ENCODE data around the gene SH2D6.
"Not testable (repeated sequence)": the region's sequence is repeated elsewhere in the genome, so short reads cannot be mapped to it uniquely, and the experiment has no call there.

SH2D6 gene

DNA sequence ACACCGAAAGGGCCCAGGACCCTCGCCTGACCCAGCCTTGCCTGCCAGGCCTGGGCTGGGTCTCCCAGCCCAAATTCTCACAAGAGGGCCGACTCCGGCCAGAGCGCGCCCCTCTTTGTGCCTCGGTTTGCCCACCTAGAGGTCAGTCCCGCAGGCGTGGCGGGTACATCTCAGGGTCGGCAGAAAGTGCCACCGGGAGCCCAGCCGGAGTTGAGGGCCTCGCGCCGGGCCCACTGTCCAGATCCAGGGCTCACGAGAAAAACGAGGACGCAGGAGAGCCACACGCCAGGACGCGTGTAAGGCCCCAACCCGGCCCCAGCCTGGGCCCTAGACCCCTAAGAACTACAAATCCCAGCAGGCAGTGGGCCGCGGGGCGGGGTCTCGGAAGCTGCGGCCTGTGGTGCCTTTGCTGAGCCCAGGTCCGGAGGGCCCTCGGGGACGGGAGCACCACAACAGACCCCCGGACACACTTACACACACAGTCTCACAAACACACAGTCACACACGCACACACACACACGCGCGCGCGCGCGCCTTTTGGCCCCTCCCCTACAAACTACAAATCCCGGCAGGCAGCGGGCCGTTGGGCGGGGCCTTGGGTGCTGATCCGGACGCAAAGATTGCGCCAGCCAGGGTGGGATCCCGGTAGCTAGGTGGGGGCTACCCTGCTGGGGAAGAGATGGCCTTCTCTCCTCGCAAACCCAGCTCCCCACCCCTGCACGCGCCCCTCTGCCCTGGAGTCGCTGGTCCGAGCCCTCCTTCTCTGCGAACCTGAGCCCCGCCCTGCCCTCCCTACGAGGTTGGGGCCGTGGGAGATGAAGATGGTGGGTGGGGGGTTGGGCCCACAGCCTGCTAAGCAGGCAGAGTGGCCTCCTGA, at the start of gene SH2D6:
SH2D6 (plus strand) TSS at position 583 of the 877 bp plus-strand sequence. CDS start 10,752 bp downstream, outside the sequence.
- peak; percentile 91 for DNase-seq (ENCODE audit: low spot score)

- no peak for DNase-seq (ENCODE audit: low spot score)
These were observed 49.6 kb upstream of the SH2D6 start for GRCh38 chr2:85368921-85369320.

- DNase-seq (ENCODE audit: low spot score), result no peak
These were observed 49.0 kb upstream of the SH2D6 start for GRCh38 chr2:85369500-85369899.

DNA sequence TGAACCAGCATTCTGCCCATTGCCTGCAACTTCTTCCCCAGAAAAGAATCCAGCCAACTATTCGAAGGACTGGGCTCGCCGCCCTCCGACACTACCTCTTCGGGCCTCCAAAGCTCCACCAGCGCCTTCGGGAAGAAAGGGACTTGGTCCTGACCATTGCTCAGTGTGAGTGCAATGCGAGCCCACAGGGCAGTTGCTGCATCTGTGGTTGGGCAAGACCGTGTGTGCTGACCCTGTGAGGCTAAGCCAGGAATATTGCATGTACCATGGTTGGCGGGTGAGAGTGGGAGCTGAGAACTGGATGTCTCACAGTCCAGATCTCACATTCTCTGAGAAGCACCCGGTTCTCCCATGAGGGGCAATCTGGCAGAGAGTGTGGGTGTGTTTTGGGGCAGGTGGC, 47.5 kb upstream of the SH2D6 start:
- DNase-seq (ENCODE audit: low spot score), result no peak

GRCh38 chr2:85376291-85377065, 42.0 kb upstream of the SH2D6 start:
- no peak for DNase-seq (ENCODE audit: low spot score)

- DNase-seq (ENCODE audit: low spot score), result no peak
These were observed 41.4 kb upstream of the SH2D6 start for GRCh38 chr2:85377083-85377482.

- DNase-seq (ENCODE audit: low spot score), result no peak
These were observed 40.3 kb upstream of the SH2D6 start for GRCh38 chr2:85378257-85378656.

DNA sequence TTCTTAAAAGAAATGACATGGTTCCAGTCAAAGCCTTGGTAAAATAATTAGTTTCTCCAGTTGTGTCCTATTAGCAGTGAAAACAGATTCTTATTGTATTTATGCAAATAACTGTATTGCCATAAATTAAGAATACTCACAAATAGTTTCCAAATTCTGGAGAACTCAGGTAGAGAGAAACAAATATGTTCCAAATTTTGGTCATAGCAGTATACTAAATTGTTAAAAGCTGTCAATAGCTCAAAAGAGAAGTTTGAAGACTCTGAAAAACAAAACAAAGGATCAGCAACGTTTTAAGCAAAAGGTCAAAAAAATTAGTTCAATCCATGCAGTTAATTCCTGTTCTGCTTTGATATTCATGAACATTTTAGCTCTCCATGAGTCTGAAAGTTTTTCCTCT, 38.5 kb upstream of the SH2D6 start:
- DNase-seq (ENCODE audit: low spot score), result no peak

DNA sequence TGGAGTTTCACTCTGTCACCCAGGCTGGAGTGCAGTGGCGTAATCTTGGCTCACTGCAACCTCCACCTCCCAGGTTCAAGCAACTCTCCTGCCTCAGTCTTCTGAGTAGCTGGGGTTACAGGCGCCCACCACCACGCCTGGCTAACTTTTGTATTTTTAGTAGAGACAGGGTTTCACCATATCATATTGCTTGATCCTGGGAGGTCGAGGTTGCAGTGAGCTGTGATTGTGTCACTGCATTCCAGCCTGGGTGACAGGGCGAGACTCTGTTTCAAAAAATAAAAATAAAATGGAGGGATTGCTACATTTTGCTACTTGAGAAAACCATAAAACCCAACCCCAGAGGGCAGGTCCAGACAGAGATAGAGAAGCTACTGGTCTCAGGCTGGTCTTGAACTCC, 35.4 kb upstream of the SH2D6 start:
- DNase-seq (ENCODE audit: low spot score), result not testable (repeated sequence)

- no peak for DNase-seq (ENCODE audit: low spot score)
These were observed 34.7 kb upstream of the SH2D6 start for GRCh38 chr2:85383850-85384249.

GRCh38 chr2:85385746-85386145, 32.8 kb upstream of the SH2D6 start:
- DNase-seq (ENCODE audit: low spot score), result no peak

DNA sequence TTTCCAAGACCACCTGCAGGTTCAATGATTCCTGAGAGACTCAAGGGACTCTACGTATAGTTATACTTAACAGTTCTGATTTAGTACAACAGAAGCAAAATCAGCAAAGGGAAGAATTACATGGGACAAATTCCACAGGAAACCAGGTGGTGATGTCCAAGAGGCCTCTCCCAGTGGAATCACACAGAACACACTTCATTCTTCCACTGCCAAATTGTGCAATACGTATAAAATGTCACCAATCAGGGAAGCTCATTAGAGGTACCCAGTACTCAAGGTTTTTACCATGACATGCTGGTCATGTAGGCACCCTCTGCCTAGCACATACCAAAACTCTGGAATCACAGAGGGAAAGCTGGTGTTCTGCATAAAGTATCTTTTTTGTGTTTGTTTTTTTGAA, 30.8 kb upstream of the SH2D6 start:
- no peak for DNase-seq (ENCODE audit: low spot score)

GRCh38 chr2:85388878-85389538, 29.5 kb upstream of the SH2D6 start:
- DNase-seq (ENCODE audit: low spot score), result peak; percentile 1

DNA sequence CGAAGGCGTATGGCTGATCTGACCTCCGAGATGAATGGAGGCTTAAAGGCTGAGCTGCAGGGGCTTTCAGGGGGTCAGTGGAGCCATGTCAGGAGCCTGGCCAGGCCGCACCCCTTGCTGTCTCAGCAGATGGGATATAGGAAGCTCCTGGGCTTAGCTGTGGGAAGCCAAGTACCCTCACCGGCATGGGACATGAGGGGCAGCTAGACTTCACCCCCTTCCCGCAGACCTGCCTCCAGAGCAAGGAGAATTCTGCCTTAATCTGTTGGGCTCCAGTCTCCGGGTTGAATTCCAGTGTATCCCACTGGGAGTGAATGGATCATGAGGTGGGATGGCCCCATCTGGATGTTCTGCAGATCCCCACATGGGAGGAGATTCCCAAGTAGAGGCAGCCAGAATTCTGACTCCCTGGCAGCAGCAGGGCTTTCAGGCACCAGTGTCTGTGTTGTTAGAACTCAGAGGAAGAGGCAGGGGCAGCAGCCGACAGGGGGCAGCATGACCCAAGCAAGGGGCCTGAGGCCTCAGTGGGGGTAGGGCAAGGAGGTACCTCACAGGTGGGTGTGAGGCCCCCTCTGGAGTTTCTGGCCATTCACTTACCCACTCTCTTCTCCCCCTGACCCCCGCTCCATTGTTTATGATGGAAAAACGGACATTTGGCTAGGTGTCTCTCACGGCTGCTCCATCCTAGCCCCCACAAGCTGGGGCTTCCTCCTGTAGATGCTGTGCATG, 27.4 kb upstream of the SH2D6 start:
- DNase-seq (ENCODE audit: low spot score), result peak; percentile 27

- peak; percentile 61 for DNase-seq (ENCODE audit: low spot score)
These were observed 24.7 kb upstream of the SH2D6 start for GRCh38 chr2:85393836-85394235.

- peak; percentile 5 for DNase-seq (ENCODE audit: low spot score)
These were observed 24.2 kb upstream of the SH2D6 start for GRCh38 chr2:85394261-85394681.

DNA sequence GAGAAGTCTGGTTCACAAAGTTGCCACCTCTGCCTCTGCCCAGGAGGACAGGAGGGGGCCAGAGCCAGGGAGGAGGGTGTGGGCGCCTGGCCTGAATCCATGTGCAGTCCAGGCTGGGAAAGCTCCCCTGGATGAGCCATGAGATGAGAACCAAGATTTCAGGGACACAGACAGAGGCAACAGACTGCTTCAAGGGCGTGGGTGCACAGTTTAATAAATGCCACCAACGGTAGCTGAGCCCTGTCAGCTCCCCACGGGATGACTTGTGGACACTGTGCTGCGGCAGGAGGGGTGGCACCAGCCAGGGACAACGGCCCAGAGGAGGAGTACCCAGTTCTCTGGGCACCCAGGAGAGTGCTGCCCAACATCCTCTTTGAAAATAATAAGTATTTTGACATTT, 23.5 kb upstream of the SH2D6 start:
- DNase-seq (ENCODE audit: low spot score), result peak; percentile 1

DNA sequence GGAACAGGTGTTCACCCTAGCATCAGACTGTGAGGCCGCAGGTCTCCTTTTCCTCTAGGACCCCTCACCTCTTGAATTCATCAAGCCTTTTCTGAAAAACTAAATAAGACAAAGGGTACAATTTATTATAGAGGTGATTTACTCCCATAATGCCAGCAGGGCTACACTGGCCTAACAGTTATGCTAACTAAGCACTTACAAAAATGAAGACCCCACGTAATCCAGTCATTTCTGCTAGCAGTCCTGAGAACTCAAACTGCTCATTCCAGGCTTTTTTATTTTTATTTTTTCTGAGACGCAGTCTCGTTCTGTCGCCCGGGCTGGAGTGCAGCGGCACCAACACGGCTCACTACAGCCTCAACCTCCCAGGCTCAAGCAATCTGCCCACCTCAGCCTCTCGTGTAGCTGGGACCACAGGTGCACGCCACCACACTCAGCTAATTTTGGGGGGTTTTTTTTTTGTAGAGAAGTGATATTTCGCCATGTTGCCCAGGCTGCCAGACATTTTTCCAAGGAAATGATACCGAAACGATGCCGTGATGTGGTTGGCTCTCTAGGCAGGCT, 22.5 kb upstream of the SH2D6 start:
- DNase-seq (ENCODE audit: low spot score), result no peak

DNA sequence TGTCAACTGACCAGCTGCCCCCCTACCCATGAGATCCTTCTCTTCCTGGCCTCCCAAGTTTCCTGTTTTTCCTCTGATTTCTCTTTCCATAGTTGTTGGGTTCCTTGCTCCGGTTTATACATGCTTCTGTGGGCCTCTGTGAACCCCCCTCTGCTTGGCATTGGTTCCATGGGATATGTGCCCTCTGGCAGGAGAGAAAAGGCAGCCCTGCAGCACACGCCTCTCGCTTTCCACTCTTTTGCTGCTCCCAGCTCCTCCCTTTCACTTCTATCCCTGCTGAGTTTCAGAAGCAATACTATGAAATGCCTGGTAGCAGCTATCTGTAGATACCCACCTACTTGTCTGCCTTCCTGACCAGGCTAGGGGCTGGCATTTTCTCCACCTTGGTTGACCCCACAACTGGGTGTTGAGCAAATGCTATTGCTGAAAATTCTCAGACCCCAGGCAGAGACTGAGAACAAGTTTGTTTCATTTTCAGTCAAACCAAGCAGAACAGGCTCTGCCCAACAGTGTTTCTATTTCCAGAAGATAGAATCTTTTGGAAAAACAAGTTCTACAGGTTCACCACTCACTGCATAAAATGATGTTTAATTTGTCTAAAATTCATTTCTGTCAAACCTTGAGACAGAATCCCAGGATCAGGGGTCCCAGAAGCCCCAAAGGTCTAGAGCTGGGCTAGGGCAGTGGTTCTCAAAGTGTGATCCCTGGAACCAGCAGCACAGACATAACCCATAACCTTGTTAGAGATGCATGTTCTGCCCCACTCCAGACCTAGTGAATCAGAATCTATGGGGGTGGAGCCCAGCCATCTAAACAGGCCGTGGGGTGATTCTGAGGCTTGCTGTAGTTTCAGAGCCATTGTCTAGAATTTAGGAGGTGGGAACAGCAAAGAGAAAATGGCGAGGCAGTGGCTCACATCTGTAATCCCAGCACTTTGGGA, 21.7 kb upstream of the SH2D6 start:
- DNase-seq (ENCODE audit: low spot score), result peak; percentile 12

DNA sequence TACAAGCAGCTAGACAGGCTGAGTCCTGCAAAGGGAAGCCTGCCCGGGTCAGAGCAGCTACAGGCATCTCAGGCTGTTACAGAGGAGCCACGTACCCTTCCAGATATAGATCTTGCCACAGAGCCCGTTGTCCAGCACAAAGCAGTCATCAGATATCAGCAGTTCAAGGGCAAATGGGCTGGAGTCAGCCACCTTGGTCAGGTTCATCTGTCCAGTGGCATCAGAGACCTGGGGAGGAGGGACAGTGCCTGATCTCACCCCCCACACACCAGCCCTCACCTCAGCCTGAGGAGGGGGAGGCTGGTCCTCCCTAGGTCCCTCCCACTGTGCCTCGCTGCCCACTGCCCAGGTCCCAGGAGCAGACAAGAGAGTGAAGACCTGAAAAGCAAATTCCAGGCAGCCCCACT, 20.6 kb upstream of the SH2D6 start:
- peak; percentile 1 for DNase-seq (ENCODE audit: low spot score)
